Stimulated activated CD8-positive, alpha-beta memory T cell treated with anti-CD3 and anti-CD28 coated beads, Interleukin-4, amount 100 ng/mL, for 4 hours (primary cell): Measurements from ENCODE around the gene GUSB.

ENCODE experiments used
- DNase-seq, 2 donors: peaks; one replicate each; pipeline ENCODE4 v3.0.0-alpha.2; 2020; ENCODE audit warnings: low read depth in 2 of 2, low spot score in 1 of 2

GUSB gene

DNA sequence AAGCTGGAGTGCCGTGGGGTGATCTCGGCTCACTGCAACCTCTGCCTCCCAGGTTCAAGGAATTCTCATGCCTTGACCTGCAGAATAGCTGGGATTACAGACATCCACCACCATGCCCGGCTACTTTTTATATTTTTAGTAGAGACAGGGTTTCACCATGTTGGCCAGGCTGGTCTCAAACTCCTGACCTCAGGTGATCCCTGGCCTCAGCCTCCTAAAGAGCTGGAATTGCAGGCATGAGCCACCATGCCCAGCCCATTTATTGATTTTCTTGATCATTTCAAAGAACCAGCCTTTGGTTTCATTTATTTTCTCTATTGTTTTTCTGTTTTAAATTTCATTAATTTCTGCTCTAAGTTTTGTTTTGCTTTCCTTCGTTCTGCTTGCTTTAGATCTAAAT, 50.3 kb downstream of the GUSB start:
- no peak for DNase-seq

DNA sequence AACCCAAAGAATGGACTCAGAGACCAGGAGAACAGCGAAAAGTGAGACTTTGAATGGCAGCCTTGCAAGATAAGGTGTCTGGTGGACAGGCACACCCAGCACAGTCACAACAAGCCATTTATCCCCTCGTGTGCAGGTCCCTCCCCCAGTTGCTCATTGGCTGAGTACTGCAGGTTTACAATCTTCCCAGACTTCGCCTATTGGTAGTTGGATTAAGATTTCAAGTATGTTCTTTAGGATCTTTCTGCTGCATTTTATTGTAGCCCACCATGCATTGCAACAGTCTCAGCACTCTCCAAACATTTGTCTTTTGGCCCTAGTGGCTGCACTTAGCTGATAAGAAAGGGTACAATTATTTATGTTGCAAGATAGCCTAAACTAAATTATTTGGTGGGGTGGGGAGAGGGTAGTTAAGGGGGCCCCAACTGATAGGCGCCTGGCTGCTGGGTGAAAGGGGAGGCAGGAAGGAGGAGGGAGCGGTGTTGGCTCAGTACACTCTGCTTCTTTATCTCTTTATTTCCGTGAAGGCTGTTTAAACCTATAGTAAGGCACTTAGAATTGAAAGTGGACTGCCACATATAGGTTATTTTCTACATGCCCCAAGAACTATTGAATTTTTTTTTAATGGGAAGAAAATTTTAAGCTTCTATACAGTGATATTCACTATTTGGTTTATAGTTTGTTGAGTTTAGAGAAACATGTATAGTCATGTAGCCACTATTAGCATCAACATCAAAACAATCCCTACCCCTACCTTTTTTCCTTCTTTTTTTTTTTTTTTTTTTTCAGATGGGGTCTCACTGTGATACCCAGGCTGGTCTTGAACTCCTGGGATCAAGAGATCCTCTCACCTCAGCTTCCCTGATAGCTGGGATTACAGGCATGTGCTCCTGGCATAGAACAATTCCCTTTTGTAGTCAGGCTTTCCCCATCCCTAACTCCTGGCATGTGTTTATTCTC, 54.2 kb downstream of the GUSB start:
- DNase-seq, result no peak

DNA sequence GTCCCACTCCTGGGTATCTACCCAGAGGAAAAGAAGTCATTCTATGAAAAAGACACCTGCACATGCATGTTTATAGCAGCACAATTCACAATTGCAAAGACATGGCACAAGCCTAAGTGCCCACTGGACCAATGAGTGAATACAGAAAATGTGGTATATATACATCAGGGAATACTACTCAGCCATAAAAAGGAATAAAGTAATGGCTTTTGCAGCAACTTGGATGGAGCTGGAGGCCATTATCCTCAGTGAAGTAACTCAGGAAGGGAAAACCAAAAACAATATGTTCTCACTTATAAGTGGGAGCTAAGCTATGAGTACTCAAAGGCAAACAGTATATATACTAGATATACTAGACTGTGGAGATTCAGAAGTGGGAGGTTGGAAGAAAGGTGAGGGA, 55.4 kb downstream of the GUSB start:
- no peak for DNase-seq

DNA sequence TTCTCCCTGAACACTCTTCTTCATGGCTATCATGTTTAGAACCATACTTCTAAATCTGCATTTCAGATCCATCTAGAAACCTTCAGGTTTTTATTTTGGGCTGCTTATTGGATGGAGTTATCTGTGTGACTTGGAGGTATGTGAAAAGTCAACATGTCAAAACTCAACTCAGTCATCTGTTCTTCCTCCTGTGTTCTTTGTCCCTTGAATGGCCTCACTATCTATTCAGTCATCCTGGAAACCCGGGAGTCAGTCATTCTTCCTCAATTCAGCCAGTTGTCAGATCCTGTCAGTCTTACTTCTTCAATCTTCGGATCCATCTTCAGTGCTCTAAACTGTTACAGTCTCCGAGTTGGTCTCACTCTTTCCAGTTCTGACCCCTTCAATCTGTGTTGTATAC, 57.0 kb downstream of the GUSB start:
- DNase-seq, result no peak

DNA sequence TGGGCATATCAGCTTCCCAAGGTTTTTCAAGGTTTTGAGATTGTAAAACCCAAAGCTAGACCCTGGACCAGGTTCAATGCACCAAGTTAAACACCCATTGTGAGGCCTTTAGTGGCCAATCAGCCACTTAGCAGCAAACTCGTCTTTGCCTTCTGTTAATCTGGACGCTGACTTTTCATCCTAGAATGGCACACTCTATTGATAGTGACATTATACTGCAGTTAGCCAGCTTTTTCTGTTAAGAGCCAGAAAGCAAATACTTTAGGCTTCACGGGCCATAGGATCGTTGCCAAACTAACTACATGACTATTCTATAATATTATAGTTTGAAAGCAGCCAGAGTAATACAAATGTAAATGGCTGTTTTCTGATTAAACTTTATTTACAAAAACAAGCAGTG, 57.8 kb downstream of the GUSB start:
- DNase-seq, result no peak

DNA sequence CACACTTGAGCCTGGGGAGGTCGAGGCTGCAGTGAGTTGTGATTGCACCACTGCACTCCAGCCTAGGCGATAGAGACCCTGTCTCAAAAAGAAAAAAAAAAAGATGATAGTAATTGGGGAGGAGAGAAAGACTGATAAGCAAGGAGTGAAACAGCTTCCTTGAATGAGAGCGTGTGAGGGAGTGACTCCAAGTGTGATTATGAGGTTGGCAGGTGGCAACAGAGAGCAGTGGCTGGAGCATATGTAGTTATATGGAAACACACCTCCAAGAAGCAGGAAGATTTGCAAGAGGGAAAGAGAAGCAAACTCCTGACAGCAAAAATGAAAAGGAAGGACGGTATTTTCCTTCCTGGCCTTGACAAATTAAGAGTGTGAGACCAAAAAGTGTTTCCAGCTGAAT, 58.7 kb downstream of the GUSB start:
- no peak for DNase-seq

DNA sequence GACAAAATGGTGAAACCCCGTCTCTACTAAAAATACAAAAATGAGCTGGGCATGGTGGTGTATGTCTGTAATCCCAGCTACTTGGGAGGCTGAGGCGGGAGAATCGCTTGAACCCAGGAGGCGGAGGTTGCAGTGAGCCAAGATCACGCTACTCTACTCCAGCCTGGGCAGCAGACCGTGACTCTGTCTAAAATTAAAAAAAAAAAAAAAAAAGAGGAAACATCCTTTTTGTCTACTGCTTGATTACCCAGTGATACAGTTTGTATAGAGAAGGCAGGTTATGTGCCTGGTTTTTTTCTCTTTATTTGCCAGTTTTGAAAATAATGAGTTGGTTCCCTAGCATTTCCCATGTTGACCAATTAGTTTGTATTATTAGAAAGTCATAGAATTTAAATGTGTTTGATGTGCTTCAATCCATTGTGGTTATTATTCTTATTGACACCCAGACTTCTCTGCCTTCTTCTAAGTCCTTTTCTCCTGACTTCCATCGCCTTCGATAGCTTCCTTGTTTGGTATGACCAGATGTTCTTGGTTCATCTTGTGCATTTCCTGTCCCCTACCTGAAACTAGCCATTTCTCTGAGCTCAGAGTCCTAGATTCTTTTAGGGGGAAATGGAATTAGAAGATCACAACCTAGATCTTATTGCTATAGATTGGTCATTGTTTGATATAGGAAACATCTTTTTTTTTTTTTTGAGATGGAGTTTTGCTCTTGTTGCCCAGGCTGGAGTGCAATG, 65.9 kb downstream of the GUSB start:
- DNase-seq, result no peak

DNA sequence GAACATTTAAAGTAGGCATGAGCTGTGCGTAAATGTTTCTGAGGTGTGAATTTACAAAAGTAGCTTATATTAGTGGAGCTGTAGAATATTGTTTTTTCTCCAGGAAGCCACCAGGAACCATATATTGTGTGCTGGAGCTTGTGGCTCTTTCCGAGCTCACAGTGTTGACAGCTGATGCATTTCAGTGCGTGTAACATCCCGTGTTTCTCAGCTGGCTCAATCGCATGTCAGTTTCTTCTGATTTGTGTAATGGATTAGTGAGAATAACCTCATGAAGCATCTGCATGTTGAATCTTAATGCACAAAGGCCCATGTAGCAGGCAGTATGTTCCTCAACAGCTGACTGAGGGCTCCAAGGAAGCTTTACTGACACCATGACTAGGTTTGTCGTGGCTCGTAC, 69.8 kb downstream of the GUSB start:
- no peak for DNase-seq
